GM12878 (cell line): ENCODE data around the gene ENOX1. TPM values are rescaled to one million over a fixed set of nuclear protein-coding genes. Genes with fewer than 3 reads are reported as not detected.

ENCODE experiments used
- ATAC-seq: fragments of 200-7000 bp; cut with Tn5 transposase; 3 replicates; pipeline ENCODE4 v1.9.1; 2020; ENCODE audit warnings: mild to moderate bottlenecking, moderate library complexity
- BruUV-seq: library from RNA; stranded (reverse); fragments of 400-500 nt; replicated peaks from 2 replicates; lab custom pipeline; 2021; lab: Mats Ljungman, UMichigan
- CTCF ChIA-PET: fragments of 300-600 bp; sonication (Branson Sonifier 250); formaldehyde crosslinking; extraction: SDS; loops from one replicate; lab custom pipeline; 2021; ENCODE audit warnings: inconsistent platforms; lab: Yijun Ruan, JAX
- POLR2A ChIA-PET: fragments of 350-600 bp; formaldehyde crosslinking; extraction: SDS; loops from one replicate; lab custom pipeline; 2021; ENCODE audit warnings: inconsistent platforms; lab: Charles Lee
- RAD21 ChIA-PET: fragments of 300-600 bp; sonication (Branson Sonifier 250); formaldehyde crosslinking; loops from one replicate; lab custom pipeline; 2023; ENCODE audit warnings: antibody characterized with exemption; ENCODE audit not compliant: unreplicated experiment; lab: Charles Lee
- SMC1A ChIA-PET: fragments of 300-600 bp; sonication (Branson Sonifier 250); formaldehyde crosslinking; loops from one replicate; lab custom pipeline; 2023; ENCODE audit not compliant: unreplicated experiment, uncharacterized antibody; lab: Charles Lee
- DNase-seq: peaks from one replicate; pipeline ENCODE4 v3.0.0-alpha.2; 2011; ENCODE audit warnings: low read depth, low spot score
- FAIRE-seq: peaks from 3 replicates; lab custom pipeline; 2011; peaks lifted over from hg19 to GRCh38; lab: Jason Lieb, UNC
- H2AFZ ChIP-seq: 2 replicates; pipeline ENCODE4 v1.6.0; 2011; ENCODE audit warnings: low read depth, low read length, control low read depth; ENCODE audit not compliant: control insufficient read depth
- H3K27ac ChIP-seq: 2 replicates; pipeline ENCODE4 v1.5.1; 2011; ENCODE audit warnings: control low read depth; ENCODE audit not compliant: control insufficient read depth, insufficient read depth
- H3K27me3 ChIP-seq, 2 experiments: replicated peaks in 1 of 2; 2 replicates each; pipeline versions ENCODE4 v1.6.0 to v1.6.1; 2011; ENCODE audit warnings: low read length in 1 of 2; ENCODE audit not compliant: control insufficient read depth in 2 of 2, insufficient read depth in 2 of 2
- H3K36me3 ChIP-seq, 2 experiments: 2 replicates each; pipeline ENCODE4 v1.5.1; 2011; ENCODE audit warnings: low read length in 1 of 2; ENCODE audit not compliant: control insufficient read depth in 2 of 2, insufficient read depth in 2 of 2
- H3K4me1 ChIP-seq: 2 replicates; pipeline ENCODE4 v1.6.1; 2011; ENCODE audit warnings: mild to moderate bottlenecking, low read length, moderate library complexity, mixed read lengths; ENCODE audit not compliant: control insufficient read depth, insufficient read depth
- H3K4me2 ChIP-seq: 2 replicates; pipeline ENCODE4 v1.6.0; 2011; ENCODE audit warnings: control low read depth; ENCODE audit not compliant: control insufficient read depth, insufficient read depth
- H3K4me3 ChIP-seq: fragments of 200-600 bp; sonication (generic); 2 replicates; pipeline ENCODE4 v1.5.1; 2016
- H3K79me2 ChIP-seq: 2 replicates; pipeline ENCODE4 v1.6.0; 2011; ENCODE audit warnings: low read length; ENCODE audit not compliant: control insufficient read depth, insufficient read depth
- H3K9ac ChIP-seq: 2 replicates; pipeline ENCODE4 v1.8.0; 2011; ENCODE audit warnings: low read length, control low read depth, mixed read lengths; ENCODE audit not compliant: control insufficient read depth, insufficient read depth
- H3K9me3 ChIP-seq: replicated peaks from 3 replicates; pipeline ENCODE4 v1.5.1; 2011; ENCODE audit warnings: mild to moderate bottlenecking, low read length; ENCODE audit not compliant: control insufficient read depth, insufficient read depth
- H4K20me1 ChIP-seq: 2 replicates; pipeline ENCODE4 v1.6.0; 2011; ENCODE audit not compliant: control insufficient read depth, insufficient read depth
- ATF7 ChIP-seq: fragments of 450-650 bp; IDR thresholded peaks from 2 replicates; pipeline ENCODE4 v1.6.1; 2016; ENCODE audit warnings: low read depth, mild to moderate bottlenecking
- CREB1 ChIP-seq: IDR thresholded peaks from 2 replicates; pipeline ENCODE4 v1.6.1; 2012; ENCODE audit warnings: low read depth, mild to moderate bottlenecking, inconsistent platforms
- FOS ChIP-seq: IDR thresholded peaks from 3 replicates; pipeline ENCODE4 v1.6.1; 2011; ENCODE audit warnings: borderline replicate concordance; ENCODE audit not compliant: insufficient read length; ENCODE audit errors: extremely low read depth
- HDAC2 ChIP-seq: fragments of 200-600 bp; sonication (generic); IDR thresholded peaks from 2 replicates; pipeline ENCODE4 v1.6.1; 2017
- NBN ChIP-seq: fragments of 450-650 bp; IDR thresholded peaks from 2 replicates; pipeline ENCODE4 v1.6.1; 2016
- NR2F1 ChIP-seq: fragments of 450-650 bp; conservative IDR thresholded peaks from 2 replicates; pipeline ENCODE4 v1.6.1; 2017; ENCODE audit warnings: mild to moderate bottlenecking
- SKIL ChIP-seq: fragments of 450-650 bp; IDR thresholded peaks from 2 replicates; pipeline ENCODE4 v1.6.1; 2017; ENCODE audit warnings: mild to moderate bottlenecking, low read depth, inconsistent platforms; ENCODE audit not compliant: poor library complexity, severe bottlenecking
- SREBF1 ChIP-seq: IDR thresholded peaks from 2 replicates; pipeline ENCODE4 v1.6.1; 2012; ENCODE audit warnings: mild to moderate bottlenecking, low read length
- WRNIP1 ChIP-seq: IDR thresholded peaks from 2 replicates; pipeline ENCODE4 v1.6.1; 2011; ENCODE audit warnings: low read depth, low read length, improper control_type of control experiment, borderline replicate concordance
- YY1 ChIP-seq: IDR thresholded peaks from 2 replicates; pipeline ENCODE4 v1.6.1; 2011; ENCODE audit warnings: low read depth, mild to moderate bottlenecking, low read length
- WGBS: methylation state at CpG from one replicate; pipeline ENCODE4 v1.1.6; 2016; ENCODE audit warnings: low lambda C conversion rate; ENCODE audit not compliant: insufficient replicate concordance, insufficient coverage; ENCODE audit errors: missing lambda C conversion rate; 5-methylcytosine and 5-hydroxymethylcytosine counted together
- in situ Hi-C: fragments of 300-500 bp; cut with MboI; formaldehyde crosslinking; loops from 9 replicates; pipeline ENCODE4 v1.14.3; 2018; ENCODE audit warnings: mixed read lengths
- intact Hi-C: fragments of 100-400 bp; cut with micrococcal nuclease; formaldehyde crosslinking; loops from one replicate; pipeline ENCODE4 v1.14.2; 2022; ENCODE audit not compliant: unreplicated experiment
- polyA plus RNA-seq, 11 experiments: library from polyadenylated mRNA; depleted of rRNA in 4 of 11; unstranded in 6 of 11; stranded (reverse) in 5 of 11; fragments of >200 nt; fragmentation: Nextera tagmentation in 4 of 11; fragmentation: Illumina TruSeq in 1 of 11; extraction: Ambion mirVana in 4 of 11; extraction: Trizol in 1 of 11; gene quantifications; 1 replicate in 1 of 11; 2 replicates in 10 of 11; pipeline versions ENCODE4 v1.2.1 to v1.2.3, GENCODE V29; 2011 to 2016; ENCODE audit warnings: inconsistent platforms in 2 of 11, missing spikeins in 2 of 11, low read depth in 1 of 11
- total RNA-seq, 4 experiments: library from RNA; depleted of rRNA in 3 of 4; stranded (reverse); fragments of >200 nt in 3 of 4; fragmentation: Illumina TruSeq in 1 of 4; extraction: Trizol in 1 of 4; gene quantifications; 2 replicates each; pipeline versions ENCODE4 v1.2.1 to v1.2.3, GENCODE V29; 2013 to 2021
- TF ChIP-seq, protein P1 (sequence below): fragments of 450-650 bp; IDR thresholded peaks from 2 replicates; pipeline ENCODE4 v1.6.1; 2017; ENCODE audit warnings: mild to moderate bottlenecking, moderate library complexity

Gene ENOX1
- total and polyA plus RNA-seq, 10 of the 15 experiments (the other 5 are each of a cell fraction or from before 2014, with no cell fraction given) = 0.11 to 0.26 (median 0.15) TPM

DNA sequence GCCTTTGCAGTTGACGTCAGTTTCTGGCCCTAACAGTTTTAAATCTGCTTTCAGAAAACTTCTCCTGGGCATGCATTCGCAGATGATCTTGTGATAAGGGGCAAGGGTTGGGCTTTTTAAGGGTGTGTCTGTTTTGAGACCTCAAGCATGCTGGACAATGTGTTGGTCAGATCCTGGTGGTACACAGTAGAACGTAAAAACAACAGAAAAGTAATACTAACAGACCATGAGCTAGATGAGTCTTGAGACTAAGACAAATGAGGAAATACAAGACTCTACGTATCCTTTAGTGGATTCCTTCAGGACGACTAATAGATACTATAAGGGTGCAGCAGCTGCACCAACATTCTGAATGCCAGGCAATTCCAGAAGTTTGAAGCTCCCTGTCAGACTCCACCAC lies 525.8 kb downstream of the ENOX1 start (continued):
- TF ChIP-seq, protein P1, sequence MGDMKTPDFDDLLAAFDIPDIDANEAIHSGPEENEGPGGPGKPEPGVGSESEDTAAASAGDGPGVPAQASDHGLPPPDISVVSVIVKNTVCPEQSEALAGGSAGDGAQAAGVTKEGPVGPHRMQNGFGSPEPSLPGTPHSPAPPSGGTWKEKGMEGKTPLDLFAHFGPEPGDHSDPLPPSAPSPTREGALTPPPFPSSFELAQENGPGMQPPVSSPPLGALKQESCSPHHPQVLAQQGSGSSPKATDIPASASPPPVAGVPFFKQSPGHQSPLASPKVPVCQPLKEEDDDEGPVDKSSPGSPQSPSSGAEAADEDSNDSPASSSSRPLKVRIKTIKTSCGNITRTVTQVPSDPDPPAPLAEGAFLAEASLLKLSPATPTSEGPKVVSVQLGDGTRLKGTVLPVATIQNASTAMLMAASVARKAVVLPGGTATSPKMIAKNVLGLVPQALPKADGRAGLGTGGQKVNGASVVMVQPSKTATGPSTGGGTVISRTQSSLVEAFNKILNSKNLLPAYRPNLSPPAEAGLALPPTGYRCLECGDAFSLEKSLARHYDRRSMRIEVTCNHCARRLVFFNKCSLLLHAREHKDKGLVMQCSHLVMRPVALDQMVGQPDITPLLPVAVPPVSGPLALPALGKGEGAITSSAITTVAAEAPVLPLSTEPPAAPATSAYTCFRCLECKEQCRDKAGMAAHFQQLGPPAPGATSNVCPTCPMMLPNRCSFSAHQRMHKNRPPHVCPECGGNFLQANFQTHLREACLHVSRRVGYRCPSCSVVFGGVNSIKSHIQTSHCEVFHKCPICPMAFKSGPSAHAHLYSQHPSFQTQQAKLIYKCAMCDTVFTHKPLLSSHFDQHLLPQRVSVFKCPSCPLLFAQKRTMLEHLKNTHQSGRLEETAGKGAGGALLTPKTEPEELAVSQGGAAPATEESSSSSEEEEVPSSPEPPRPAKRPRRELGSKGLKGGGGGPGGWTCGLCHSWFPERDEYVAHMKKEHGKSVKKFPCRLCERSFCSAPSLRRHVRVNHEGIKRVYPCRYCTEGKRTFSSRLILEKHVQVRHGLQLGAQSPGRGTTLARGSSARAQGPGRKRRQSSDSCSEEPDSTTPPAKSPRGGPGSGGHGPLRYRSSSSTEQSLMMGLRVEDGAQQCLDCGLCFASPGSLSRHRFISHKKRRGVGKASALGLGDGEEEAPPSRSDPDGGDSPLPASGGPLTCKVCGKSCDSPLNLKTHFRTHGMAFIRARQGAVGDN = no peak
- TF ChIP-seq CREB1 (no peak), SREBF1 (no peak)

DNA sequence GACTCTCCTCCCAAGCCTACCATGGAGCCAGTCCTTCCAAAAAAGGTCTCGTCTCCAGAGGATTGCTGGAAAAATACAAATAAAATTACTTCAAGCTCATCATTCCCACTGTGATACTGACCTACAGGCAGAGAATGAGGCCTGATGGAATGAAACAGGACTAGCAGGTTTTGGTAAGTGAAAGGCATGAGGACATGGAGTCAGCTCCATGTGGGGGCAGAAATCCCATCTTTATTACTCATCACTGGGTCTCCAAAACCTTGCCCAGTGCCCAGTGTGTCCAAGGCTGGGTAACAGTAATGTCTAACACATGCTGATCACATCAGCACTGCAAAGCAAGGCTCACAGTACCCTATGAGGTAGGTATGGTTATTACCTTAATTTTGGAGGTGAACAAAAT lies 528.0 kb downstream of the ENOX1 start:
- Histone ChIP-seq H4K20me1 (no peaks in the 10 kb centered on the region), H3K4me1 (peaks cover 6% of the 10 kb centered on the region; the same call in 1 of the 2 replicates), H3K27ac (no peak overlapping the region), H3K4me3 (no peak overlapping the region), H3K4me2 (no peak overlapping the region), H3K36me3 (no peaks in the 10 kb centered on the region), H3K27me3 (no peaks in the 10 kb centered on the region), H3K79me2 (no peaks in the 10 kb centered on the region), H3K9ac (no peak overlapping the region), H2AFZ (no peak overlapping the region), H3K9me3 (no peaks in the 10 kb centered on the region)
- intact Hi-C loops = no loop called here
- POLR2A ChIA-PET = no interaction called here
- no peak for DNase-seq
- TF ChIP-seq WRNIP1 = no peak
- TF ChIP-seq FOS = no peak
- no peak for TF ChIP-seq YY1
- TF ChIP-seq NBN = no peak
- TF ChIP-seq SKIL = no peak
- no peak for TF ChIP-seq ATF7
- no peak for TF ChIP-seq HDAC2
- no peak for TF ChIP-seq NR2F1
- BruUV-seq = no TSS peak
- SMC1A ChIA-PET = interaction anchor here (1.1 to 1.7 kb wide), 2 partner anchors 17 to 19 kb away, joined by 3 to 4 read pairs; no protein-coding TSS in a partner anchor
- 36% methylated on average over 1 of the region's 1 CpG for WGBS
- FAIRE-seq = no peak
- RAD21 ChIA-PET = interaction anchor here (0.5 kb wide), 1 partner anchor 320 kb away, joined by 3 read pairs; no protein-coding TSS in a partner anchor
- in situ Hi-C loops = no loop called here
- CTCF ChIA-PET = no interaction called here
- ATAC-seq = no peak
